HG02623 (cell line): Measurements from ENCODE around the gene TMEM255A.

Experiments used
- ATAC-seq: cut with Tn5 transposase; IDR thresholded peaks from one replicate; pipeline ENCODE4 v1.9.1; 2021; ENCODE audit warnings: moderate library complexity; ENCODE audit not compliant: unreplicated experiment

Gene TMEM255A

DNA sequence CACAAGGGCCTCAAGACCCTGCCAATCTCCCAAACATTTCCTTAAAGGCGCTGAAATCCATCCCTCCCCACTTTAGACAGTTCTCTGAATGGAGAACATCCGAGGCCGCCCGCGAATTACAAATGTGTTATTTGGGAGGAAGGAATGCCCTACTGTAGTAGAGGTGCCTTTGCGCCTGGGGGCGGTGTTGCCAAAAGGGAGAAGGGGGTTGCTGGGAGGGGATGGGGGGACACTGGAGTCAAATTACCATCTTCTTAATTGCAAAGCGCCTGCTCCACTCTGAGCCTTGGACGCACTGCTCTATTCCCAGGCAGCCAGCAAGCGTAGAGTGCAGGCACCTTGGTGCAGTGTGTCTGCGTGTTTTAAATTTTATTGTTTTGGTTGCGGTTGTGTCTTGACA is 2.7 kb downstream of the TMEM255A start:
- no peak for ATAC-seq

- no peak for ATAC-seq
Observed at GRCh38 chrX:120306630-120307029, 4.6 kb downstream of the TMEM255A start.

DNA sequence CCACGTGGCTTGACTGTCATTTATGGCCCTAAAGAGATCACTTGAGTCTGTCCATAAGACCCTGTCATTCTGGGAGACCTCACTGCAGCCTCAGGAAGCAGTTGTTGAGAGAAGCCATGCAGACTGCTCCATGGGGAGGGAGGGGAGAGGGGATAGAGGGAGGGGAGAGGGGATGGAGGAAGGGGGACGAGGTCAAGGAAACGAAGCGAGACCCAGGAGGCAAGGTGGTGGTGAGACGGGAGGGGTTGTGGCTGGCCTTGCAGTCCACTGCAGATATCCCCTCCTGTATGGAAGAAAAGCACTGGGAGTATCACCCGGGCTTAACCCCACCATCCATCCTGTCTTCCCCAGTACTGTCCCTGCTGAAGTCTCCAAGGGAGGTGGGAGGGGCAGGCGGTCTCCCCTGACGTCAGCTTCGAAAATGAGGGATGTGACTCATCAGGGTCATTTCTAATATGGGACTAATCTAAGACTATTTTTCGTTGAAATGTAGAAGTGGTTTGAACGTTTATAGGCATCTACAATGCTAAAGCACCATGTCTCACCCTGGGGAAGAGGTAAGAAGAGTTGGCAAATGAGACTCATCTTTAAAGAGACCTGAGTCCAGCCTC is 5.6 kb downstream of the TMEM255A start:
- ATAC-seq: no peak

DNA sequence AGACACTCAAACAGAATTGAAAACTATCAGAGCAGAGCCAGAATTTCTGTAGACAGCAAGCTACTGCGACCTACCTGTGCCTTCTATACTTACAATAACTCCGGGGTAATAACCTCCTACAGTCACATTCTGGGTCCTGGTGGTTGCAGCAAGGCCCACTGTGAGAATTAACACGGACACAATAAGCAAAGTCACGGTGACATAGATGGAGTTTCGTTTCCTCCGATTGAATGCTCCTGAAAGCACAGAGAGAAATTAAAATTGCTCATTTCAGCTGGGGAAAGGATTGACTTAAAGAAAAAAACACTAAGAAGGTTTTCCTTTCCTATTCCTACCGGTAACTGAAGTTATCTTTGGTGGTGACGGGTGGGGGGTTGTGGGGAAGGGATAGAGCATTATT is 7.0 kb downstream of the TMEM255A start:
- ATAC-seq: no peak

DNA sequence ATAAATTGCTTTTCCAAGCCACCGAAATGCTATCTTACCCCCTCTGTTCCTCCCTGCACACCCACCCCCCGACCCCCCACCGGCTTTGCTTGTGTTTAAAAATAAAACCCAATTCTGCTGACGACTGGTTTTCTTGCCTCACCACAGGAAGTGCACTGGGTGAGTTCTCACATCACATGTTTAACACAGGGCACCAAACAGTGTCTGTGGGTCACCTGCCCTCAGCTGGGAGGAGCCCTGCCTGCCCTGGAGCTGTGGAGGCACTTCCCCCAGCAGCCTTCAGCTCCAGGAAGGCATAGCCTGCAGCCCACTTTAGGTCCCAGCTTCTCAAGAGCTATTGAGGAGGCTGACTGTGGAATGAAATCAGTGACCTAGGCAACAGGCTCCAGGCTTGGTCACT is 8.8 kb downstream of the TMEM255A start:
- peak; percentile 98 for ATAC-seq

GRCh38 chrX:120301960-120302359 is 9.3 kb downstream of the TMEM255A start:
- no peak for ATAC-seq

DNA sequence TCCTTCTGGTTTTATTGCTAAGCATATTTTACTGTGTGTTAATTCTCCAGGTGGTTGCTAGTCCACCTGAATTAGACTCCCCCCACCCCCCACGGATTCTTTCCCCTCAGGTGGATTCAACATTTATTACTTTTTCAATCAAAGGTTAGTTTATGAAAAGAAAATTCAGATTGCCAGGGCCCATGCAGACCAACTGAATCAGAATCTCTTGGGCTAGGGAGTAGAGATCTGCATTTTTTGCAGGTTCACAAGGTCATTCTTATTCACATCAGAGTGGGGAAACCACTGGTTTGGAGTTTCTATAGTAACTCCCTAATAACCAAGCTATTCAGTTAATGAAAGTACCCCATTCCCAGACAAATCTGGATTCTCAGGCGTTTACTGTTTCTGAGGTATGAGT is 9.8 kb downstream of the TMEM255A start:
- ATAC-seq: no peak

- no peak for ATAC-seq
Observed at GRCh38 chrX:120299928-120300327, 11.3 kb downstream of the TMEM255A start.

GRCh38 chrX:120297923-120298322 is 13.3 kb downstream of the TMEM255A start:
- no peak for ATAC-seq

- no peak for ATAC-seq
Observed at GRCh38 chrX:120294651-120295050, 16.6 kb downstream of the TMEM255A start.

DNA sequence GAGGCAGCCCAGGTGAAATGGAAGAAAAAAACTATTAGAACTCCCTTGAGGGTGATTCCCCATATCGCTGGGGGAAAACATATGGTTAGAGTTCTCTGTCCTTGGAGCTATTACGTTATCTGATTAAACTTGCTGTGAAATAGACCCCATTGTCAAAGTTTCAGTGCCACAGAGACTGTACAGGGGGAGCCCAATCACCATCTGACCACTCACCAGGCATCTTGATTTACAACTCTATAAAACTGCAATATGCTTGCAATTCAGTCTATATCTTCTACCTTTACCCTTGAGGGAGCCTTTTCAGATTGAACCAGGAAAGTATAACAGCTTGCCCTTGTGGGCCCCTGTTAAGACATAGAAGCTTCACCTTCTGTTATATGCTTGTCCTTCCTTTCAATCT is 18.2 kb downstream of the TMEM255A start:
- no peak for ATAC-seq

GRCh38 chrX:120291211-120291610 is 20.1 kb downstream of the TMEM255A start:
- ATAC-seq: no peak

DNA sequence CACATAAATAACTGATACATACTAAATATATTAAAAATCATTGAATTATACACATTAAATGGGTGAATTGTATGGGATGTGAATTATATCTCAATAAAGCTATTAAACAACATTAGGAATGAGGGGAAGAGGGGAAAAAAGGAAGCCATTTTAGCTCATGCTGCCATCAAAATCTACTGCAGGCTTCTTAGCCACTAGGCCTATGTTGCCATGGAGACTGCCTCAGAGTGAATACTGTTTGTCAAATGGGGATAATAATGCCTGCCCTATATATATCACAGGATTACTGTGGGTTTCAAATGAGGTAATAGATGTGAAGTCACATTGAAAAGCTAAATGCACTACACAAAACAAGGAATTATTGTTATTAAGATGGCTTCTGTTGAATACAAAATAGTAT is 21.2 kb downstream of the TMEM255A start:
- no peak for ATAC-seq

DNA sequence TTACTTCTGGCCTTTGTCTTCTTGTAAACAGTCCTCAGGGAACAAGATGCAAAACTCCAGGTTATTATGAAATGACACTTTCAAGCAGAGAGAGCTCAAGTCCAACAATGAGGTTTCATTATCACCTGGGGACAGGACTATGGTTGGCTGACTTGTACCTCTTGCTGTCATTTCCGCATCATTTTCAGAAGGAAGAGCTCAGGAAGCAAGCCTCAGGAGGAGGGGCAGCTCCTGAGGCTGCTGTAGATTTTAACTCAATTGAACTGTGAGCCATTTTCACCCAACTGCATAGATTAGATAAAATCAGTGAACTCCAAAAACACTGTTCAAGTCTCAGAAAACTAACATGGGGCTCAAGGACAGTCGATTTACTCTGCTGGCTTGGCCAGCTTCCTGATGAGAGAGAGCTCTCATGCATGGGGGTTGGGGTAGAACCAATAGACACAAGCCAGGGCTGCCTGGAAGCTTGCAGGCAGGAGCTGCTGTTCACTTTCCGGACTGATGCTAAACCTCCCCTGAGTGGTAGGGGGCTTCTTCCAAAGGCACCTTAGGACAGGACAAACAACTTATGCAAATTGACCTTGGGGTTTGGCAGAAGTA is 23.6 kb downstream of the TMEM255A start:
- peak; percentile 65 for ATAC-seq

DNA sequence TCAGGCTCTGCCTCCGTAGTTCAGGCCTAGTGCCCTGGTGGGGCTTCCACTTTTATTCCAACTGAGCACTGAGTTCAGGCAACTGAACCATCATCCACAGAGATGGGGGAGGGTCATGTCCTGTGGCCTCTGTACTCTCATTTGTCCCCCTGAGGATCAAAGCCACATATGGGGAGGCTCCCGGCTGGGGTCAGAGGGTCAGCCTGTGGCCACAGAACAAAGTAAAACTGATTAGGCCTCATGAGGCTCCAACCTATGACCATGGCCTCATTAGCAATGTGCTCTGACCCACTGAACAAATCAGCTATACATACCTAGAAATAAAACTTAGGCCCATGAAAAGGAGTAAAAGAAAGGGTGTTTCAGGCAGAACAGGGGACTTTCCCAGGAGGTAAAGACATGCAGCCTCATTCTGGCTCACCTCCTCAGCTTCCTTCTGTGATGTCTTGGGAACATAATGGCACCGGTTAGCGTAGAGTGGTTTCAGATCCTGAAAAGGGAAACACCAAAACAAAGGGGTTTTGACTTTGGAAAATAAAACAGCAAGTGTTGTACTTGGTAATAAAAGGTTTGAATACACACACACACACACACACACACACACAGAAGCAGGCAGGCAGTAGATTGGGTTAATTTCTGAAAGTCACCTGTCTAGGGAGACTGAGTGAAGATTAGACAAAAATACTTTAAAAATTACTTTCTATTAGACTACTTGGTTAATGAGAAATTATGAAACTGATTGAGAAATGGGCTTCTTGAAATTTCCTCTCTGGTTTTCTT is 24.3 kb downstream of the TMEM255A start:
- ATAC-seq: peak; percentile 44

DNA sequence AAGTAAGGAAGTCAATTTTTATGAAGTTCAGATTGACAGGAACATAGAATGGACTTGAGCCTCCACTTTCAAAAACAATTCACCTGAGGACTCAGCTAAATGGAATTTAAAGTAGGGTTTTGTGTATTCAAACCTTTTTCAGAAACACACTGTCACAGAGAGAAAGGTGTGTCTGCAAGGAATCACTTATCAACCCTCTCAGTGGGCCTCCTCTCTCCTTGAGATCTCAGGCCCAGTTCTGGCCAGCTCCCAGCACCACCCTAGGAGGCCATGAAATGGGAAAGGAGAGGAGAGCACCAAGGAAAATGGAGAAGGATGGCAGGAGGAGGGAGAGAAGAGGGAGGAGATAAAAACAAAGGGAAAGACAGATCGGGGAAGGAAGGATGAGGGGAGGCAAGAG is 28.6 kb downstream of the TMEM255A start:
- no peak for ATAC-seq

GRCh38 chrX:120281761-120282160 is 29.5 kb downstream of the TMEM255A start:
- no peak for ATAC-seq

GRCh38 chrX:120281021-120281624 is 30.1 kb downstream of the TMEM255A start:
- ATAC-seq: no peak

GRCh38 chrX:120274958-120275357 is 36.3 kb downstream of the TMEM255A start:
- ATAC-seq: no peak

GRCh38 chrX:120274145-120274544 is 37.1 kb downstream of the TMEM255A start:
- no peak for ATAC-seq

GRCh38 chrX:120271218-120271617 is 40.0 kb downstream of the TMEM255A start:
- ATAC-seq: no peak

DNA sequence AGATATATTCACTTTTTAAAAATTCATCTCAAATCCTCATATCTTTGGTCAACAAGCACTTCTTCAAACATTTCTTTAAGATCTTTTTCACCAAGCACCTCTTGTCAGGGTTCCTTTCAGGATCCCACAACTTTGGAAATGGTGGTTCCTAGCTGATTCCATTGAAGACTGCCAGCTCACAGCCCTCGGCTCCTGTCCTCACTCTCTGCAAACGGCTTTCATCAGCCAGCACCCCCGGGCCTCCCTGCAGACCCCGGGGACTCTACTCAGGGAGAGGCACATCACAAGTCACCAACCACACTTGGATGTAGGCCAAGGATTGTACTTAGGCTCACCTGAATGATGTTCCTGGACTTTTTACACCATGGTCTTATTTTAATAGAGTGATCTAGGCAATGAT is 40.7 kb downstream of the TMEM255A start:
- no peak for ATAC-seq
